Transverse colon (tissue), 4 donors: ENCODE results near the gene CYB561.

Experiments used
- POLR2A ChIP-seq: fragments of 450-650 bp; IDR thresholded peaks from one replicate; pipeline ENCODE4 v1.6.1; 2016; ENCODE audit warnings: antibody characterized with exemption, mild to moderate bottlenecking, moderate library complexity
- POLR2AphosphoS5 ChIP-seq, 3 donors: sonication (generic); formaldehyde crosslinking; IDR thresholded peaks; one replicate each; pipeline ENCODE4 v1.6.1; 2016; ENCODE audit warnings: antibody characterized with exemption in 3 of 3
- TF ChIP-seq, protein P1 (sequence below), 5 experiments: fragments of 200-600 bp in 3 of 5; fragments of 450-650 bp in 2 of 5; sonication (generic) in 3 of 5; IDR thresholded peaks; 1 replicate in 2 of 5; 2 replicates in 3 of 5; pipeline ENCODE4 v1.5.1; 2016 to 2017; ENCODE audit warnings: antibody characterized with exemption in 5 of 5, inconsistent platforms in 3 of 5, mild to moderate bottlenecking in 2 of 5, moderate library complexity in 1 of 5

DNA sequence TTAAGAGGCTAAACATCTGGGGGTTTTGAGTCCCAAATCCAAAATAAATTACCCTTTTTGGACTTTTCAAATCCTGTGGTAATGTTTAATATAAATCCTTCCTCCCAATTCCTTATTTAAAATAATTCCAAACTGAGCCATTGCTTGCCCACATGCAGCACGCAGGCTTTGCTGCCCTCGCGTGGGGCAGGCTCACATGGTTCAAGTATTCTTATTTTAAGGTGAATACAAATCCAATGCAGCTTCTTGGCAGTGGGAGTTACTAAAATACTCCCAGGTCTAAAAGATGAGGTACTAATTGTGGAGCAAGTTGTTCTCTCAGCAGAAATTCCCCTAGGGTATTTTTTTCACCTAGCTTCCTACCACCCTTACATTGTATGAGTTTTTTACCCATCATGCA lies 33.0 kb downstream of the CYB561 start:
- TF ChIP-seq POLR2A (no peak), POLR2AphosphoS5 (IDR thresholded peaks at IDR 0.05) (no peak)
- TF ChIP-seq, protein P1, sequence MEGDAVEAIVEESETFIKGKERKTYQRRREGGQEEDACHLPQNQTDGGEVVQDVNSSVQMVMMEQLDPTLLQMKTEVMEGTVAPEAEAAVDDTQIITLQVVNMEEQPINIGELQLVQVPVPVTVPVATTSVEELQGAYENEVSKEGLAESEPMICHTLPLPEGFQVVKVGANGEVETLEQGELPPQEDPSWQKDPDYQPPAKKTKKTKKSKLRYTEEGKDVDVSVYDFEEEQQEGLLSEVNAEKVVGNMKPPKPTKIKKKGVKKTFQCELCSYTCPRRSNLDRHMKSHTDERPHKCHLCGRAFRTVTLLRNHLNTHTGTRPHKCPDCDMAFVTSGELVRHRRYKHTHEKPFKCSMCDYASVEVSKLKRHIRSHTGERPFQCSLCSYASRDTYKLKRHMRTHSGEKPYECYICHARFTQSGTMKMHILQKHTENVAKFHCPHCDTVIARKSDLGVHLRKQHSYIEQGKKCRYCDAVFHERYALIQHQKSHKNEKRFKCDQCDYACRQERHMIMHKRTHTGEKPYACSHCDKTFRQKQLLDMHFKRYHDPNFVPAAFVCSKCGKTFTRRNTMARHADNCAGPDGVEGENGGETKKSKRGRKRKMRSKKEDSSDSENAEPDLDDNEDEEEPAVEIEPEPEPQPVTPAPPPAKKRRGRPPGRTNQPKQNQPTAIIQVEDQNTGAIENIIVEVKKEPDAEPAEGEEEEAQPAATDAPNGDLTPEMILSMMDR (IDR thresholded peaks at IDR 0.05) = no peak
